Measurements from ENCODE around the gene BTRC. TPM values are rescaled to one million over a fixed set of nuclear protein-coding genes. Genes with fewer than 3 reads are reported as not detected.

BTRC gene
- total and polyA plus RNA-seq, 2 donors from 2014 or later, result 6.7 to 18.0 TPM

DNA sequence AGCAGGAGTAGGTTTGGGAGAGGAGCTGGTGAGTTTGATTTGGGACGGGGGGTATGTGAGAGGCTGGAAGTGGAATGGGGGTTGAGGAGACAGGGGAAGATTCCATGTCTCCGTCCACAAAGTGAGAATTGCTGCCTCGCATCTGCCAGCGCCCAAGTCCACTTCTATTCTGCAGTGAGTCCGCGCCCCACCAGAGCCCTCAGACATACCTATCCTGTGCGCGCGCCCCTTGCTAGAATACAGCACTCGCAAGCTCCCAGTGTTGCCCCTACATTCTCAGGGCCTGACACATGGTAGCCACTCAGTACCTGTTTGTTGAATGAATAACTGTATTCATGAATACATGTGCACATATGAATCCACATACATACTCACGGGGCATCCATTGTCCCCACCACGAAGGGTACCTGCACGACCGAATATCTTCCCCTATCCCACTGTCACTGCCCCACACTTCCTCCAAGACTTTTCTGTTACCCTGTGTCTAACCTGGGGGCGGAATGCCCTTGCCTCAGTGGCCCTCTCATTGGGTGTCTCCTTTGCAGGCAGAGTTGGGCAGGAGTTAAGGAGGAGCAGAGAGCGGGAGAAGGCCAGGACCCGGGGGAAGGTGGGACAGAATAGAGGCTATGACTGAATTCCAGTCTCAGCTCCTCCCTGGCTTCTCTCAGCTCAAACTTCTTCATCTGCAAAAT lies 214.2 kb downstream of the BTRC start:
- no peak for FAIRE-seq
- H3K4me3 ChIP-seq (ENCODE audit: low read length in 3 of 3), result no peak overlapping the region
- H3K9me3 ChIP-seq (ENCODE audit: control insufficient read depth in 2 of 3, insufficient read depth in 1 of 3, low read length in 3 of 3), result peaks cover 0 to 9% (median 5%) of the 10 kb centered on the region in 3 donors
- no peak for DNase-seq
- H3K27ac ChIP-seq (ENCODE audit: low read depth in 2 of 2, low read length in 2 of 2), result no peak overlapping the region
- intact Hi-C loops (cut with DNase I), result loop anchor here (10.0 kb wide), 1 partner anchor 353 kb away; no protein-coding TSS in a partner anchor
- peaks cover 0 to 18% (median 6%) of the 10 kb centered on the region in 3 donors for H3K4me1 ChIP-seq (ENCODE audit: control insufficient read depth in 2 of 3, insufficient read depth in 2 of 3, low read depth in 1 of 3, low read length in 3 of 3)
- peaks cover 4% of the 10 kb centered on the region for H3K27me3 ChIP-seq (ENCODE audit: control insufficient read depth, insufficient read depth, low read length)
- TF ChIP-seq, protein P1, sequence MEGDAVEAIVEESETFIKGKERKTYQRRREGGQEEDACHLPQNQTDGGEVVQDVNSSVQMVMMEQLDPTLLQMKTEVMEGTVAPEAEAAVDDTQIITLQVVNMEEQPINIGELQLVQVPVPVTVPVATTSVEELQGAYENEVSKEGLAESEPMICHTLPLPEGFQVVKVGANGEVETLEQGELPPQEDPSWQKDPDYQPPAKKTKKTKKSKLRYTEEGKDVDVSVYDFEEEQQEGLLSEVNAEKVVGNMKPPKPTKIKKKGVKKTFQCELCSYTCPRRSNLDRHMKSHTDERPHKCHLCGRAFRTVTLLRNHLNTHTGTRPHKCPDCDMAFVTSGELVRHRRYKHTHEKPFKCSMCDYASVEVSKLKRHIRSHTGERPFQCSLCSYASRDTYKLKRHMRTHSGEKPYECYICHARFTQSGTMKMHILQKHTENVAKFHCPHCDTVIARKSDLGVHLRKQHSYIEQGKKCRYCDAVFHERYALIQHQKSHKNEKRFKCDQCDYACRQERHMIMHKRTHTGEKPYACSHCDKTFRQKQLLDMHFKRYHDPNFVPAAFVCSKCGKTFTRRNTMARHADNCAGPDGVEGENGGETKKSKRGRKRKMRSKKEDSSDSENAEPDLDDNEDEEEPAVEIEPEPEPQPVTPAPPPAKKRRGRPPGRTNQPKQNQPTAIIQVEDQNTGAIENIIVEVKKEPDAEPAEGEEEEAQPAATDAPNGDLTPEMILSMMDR (IDR thresholded peaks at IDR 0.05; ENCODE audit: borderline replicate concordance, extremely low read depth, insufficient read depth), result no peak
- H3K36me3 ChIP-seq (ENCODE audit: control insufficient read depth in 2 of 3, insufficient read depth in 3 of 3, low read length in 3 of 3), result no peaks in the 10 kb centered on the region
- no peak overlapping the region for H3K9ac ChIP-seq (ENCODE audit: low read length in 3 of 3)

DNA sequence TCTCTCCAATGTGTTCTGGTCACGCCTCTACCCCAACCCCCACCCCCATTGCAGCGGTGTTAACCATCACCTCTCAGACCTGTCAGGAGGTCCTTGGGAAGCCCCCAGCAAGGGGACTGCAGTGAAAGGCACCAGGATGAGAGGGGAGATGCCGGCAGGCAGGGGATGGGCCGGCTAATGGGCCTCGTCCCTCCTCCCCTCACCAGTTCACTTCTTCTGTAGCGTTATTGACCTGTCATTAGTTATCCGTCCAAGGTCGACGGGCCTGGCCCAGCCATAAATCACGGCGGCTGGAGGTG lies 215.3 kb downstream of the BTRC start:
- H3K4me3 ChIP-seq (ENCODE audit: low read length in 3 of 3), result no peak overlapping the region

DNA sequence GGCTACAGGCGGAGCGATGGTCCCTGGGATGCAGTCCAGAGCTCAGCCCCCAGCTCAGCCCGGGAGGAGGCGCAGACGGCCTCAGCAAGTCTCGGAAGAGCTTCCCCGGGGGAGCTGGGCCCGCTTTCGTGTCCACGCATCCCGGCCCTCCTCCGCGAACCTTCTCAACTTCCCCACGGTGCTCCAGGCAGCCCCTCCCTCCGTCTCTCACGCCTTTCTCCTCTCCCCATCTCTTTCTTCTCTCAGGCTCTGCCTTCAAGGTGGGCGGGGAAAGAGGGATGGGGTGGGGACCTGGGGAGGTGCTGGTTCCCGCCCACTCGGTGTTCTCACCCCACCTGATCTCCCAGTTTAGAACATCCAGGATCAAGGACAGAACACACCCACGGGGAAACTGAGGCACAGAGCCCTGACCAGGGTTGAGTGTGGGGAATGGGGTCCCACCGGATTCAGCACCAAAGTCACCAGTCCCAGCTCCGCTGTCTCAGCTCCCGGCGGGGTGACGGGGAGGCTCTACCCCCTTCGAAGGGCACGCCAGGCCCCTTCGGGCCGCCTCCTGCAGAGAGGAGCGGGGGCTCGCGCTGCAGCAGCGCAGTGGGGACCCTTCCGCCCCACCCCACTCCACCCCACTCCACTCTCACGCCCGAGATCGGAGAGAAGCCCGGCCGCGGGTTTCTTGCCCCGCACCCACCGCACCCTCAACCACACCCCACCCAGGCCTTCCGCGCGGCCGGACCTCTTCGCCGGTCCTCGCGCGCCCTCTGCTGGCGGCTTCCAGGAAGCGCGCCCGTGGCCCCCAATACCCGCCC lies 215.9 kb downstream of the BTRC start:
- peaks cover 0 to 10% (median 5%) of the 10 kb centered on the region in 3 donors for H3K9me3 ChIP-seq (ENCODE audit: control insufficient read depth in 2 of 3, insufficient read depth in 1 of 3, low read length in 3 of 3)
- H3K27me3 ChIP-seq (ENCODE audit: control insufficient read depth, insufficient read depth, low read length), result peaks cover 4% of the 10 kb centered on the region
- intact Hi-C loops (cut with DNase I), result loop anchor here (10.0 kb wide), 1 partner anchor 355 kb away; no protein-coding TSS in a partner anchor
- peak overlapping the region; percentile 47 to 64 (median 50) for H3K4me3 ChIP-seq (ENCODE audit: low read length in 3 of 3)
- peak overlapping the region in 1 of 3 donors; percentile 51 for H3K9ac ChIP-seq (ENCODE audit: low read length in 3 of 3)
- H3K4me1 ChIP-seq (ENCODE audit: control insufficient read depth in 2 of 3, insufficient read depth in 2 of 3, low read depth in 1 of 3, low read length in 3 of 3), result peaks cover 0 to 18% (median 6%) of the 10 kb centered on the region in 3 donors
- FAIRE-seq (no peak), DNase-seq (peak; percentile 74 to 92 (median 82))
- TF ChIP-seq, protein P1 (IDR thresholded peaks at IDR 0.05; ENCODE audit: borderline replicate concordance, extremely low read depth, insufficient read depth), result peak; percentile 93
- H3K36me3 ChIP-seq (ENCODE audit: control insufficient read depth in 2 of 3, insufficient read depth in 3 of 3, low read length in 3 of 3), result no peaks in the 10 kb centered on the region
- no peak overlapping the region for H3K27ac ChIP-seq (ENCODE audit: low read depth in 2 of 2, low read length in 2 of 2)

More for the DNA sequence above, 215.3 kb downstream of the BTRC start:
- H3K27me3 ChIP-seq (ENCODE audit: control insufficient read depth, insufficient read depth, low read length), result peaks cover 4% of the 10 kb centered on the region
- FAIRE-seq (no peak), DNase-seq (peak in 2 of 5 donors; percentile 64 to 75)
- TF ChIP-seq, protein P1 (IDR thresholded peaks at IDR 0.05; ENCODE audit: borderline replicate concordance, extremely low read depth, insufficient read depth), result no peak
- no peaks in the 10 kb centered on the region for H3K36me3 ChIP-seq (ENCODE audit: control insufficient read depth in 2 of 3, insufficient read depth in 3 of 3, low read length in 3 of 3)
- H3K9ac ChIP-seq (ENCODE audit: low read length in 3 of 3), result no peak overlapping the region
- peaks cover 0 to 18% (median 6%) of the 10 kb centered on the region in 3 donors for H3K4me1 ChIP-seq (ENCODE audit: control insufficient read depth in 2 of 3, insufficient read depth in 2 of 3, low read depth in 1 of 3, low read length in 3 of 3)
- H3K27ac ChIP-seq (ENCODE audit: low read depth in 2 of 2, low read length in 2 of 2), result no peak overlapping the region
- intact Hi-C loops (cut with DNase I), result loop anchor here (10.0 kb wide), 1 partner anchor 354 kb away; no protein-coding TSS in a partner anchor
- H3K9me3 ChIP-seq (ENCODE audit: control insufficient read depth in 2 of 3, insufficient read depth in 1 of 3, low read length in 3 of 3), result peaks cover 0 to 10% (median 5%) of the 10 kb centered on the region in 3 donors

Data from kidney (tissue), 14 donors.